GM12878 (cell line): Measurements from ENCODE around the gene KIF12. TPM values are rescaled to one million over a fixed set of nuclear protein-coding genes. Genes with fewer than 3 reads are reported as not detected.

Experiments
- ATAC-seq: fragments of 200-7000 bp; cut with Tn5 transposase; 3 replicates; pipeline ENCODE4 v1.9.1; 2020; ENCODE audit warnings: mild to moderate bottlenecking, moderate library complexity
- BruUV-seq: library from RNA; stranded (reverse); fragments of 400-500 nt; replicated peaks from 2 replicates; lab custom pipeline; 2021; lab: Mats Ljungman, UMichigan
- CTCF ChIA-PET: fragments of 300-600 bp; sonication (Branson Sonifier 250); formaldehyde crosslinking; extraction: SDS; loops from one replicate; lab custom pipeline; 2021; ENCODE audit warnings: inconsistent platforms; lab: Yijun Ruan, JAX
- POLR2A ChIA-PET: fragments of 350-600 bp; formaldehyde crosslinking; extraction: SDS; loops from one replicate; lab custom pipeline; 2021; ENCODE audit warnings: inconsistent platforms; lab: Charles Lee
- RAD21 ChIA-PET: fragments of 300-600 bp; sonication (Branson Sonifier 250); formaldehyde crosslinking; loops from one replicate; lab custom pipeline; 2023; ENCODE audit warnings: antibody characterized with exemption; ENCODE audit not compliant: unreplicated experiment; lab: Charles Lee
- SMC1A ChIA-PET: fragments of 300-600 bp; sonication (Branson Sonifier 250); formaldehyde crosslinking; loops from one replicate; lab custom pipeline; 2023; ENCODE audit not compliant: unreplicated experiment, uncharacterized antibody; lab: Charles Lee
- DNase-seq: peaks from one replicate; pipeline ENCODE4 v3.0.0-alpha.2; 2011; ENCODE audit warnings: low read depth, low spot score
- FAIRE-seq: peaks from 3 replicates; lab custom pipeline; 2011; peaks lifted over from hg19 to GRCh38; lab: Jason Lieb, UNC
- H2AFZ ChIP-seq: 2 replicates; pipeline ENCODE4 v1.6.0; 2011; ENCODE audit warnings: low read depth, low read length, control low read depth; ENCODE audit not compliant: control insufficient read depth
- H3K27ac ChIP-seq: 2 replicates; pipeline ENCODE4 v1.5.1; 2011; ENCODE audit warnings: control low read depth; ENCODE audit not compliant: control insufficient read depth, insufficient read depth
- H3K27me3 ChIP-seq, 2 experiments: replicated peaks in 1 of 2; 2 replicates each; pipeline versions ENCODE4 v1.6.0 to v1.6.1; 2011; ENCODE audit warnings: low read length in 1 of 2; ENCODE audit not compliant: control insufficient read depth in 2 of 2, insufficient read depth in 2 of 2
- H3K36me3 ChIP-seq, 2 experiments: 2 replicates each; pipeline ENCODE4 v1.5.1; 2011; ENCODE audit warnings: low read length in 1 of 2; ENCODE audit not compliant: control insufficient read depth in 2 of 2, insufficient read depth in 2 of 2
- H3K4me1 ChIP-seq: 2 replicates; pipeline ENCODE4 v1.6.1; 2011; ENCODE audit warnings: mild to moderate bottlenecking, low read length, moderate library complexity, mixed read lengths; ENCODE audit not compliant: control insufficient read depth, insufficient read depth
- H3K4me2 ChIP-seq: 2 replicates; pipeline ENCODE4 v1.6.0; 2011; ENCODE audit warnings: control low read depth; ENCODE audit not compliant: control insufficient read depth, insufficient read depth
- H3K4me3 ChIP-seq: fragments of 200-600 bp; sonication (generic); 2 replicates; pipeline ENCODE4 v1.5.1; 2016
- H3K79me2 ChIP-seq: 2 replicates; pipeline ENCODE4 v1.6.0; 2011; ENCODE audit warnings: low read length; ENCODE audit not compliant: control insufficient read depth, insufficient read depth
- H3K9ac ChIP-seq: 2 replicates; pipeline ENCODE4 v1.8.0; 2011; ENCODE audit warnings: low read length, control low read depth, mixed read lengths; ENCODE audit not compliant: control insufficient read depth, insufficient read depth
- H3K9me3 ChIP-seq: replicated peaks from 3 replicates; pipeline ENCODE4 v1.5.1; 2011; ENCODE audit warnings: mild to moderate bottlenecking, low read length; ENCODE audit not compliant: control insufficient read depth, insufficient read depth
- H4K20me1 ChIP-seq: 2 replicates; pipeline ENCODE4 v1.6.0; 2011; ENCODE audit not compliant: control insufficient read depth, insufficient read depth
- ASH2L ChIP-seq: fragments of 300-600, 200-600 bp; sonication (generic); IDR thresholded peaks from 2 replicates; pipeline ENCODE4 v1.6.1; 2017; ENCODE audit warnings: low read depth, mild to moderate bottlenecking, borderline replicate concordance
- DPF2 ChIP-seq: fragments of 450-650 bp; IDR thresholded peaks from 2 replicates; pipeline ENCODE4 v1.6.1; 2017; ENCODE audit warnings: mild to moderate bottlenecking
- HSF1 ChIP-seq: fragments of 150-350 bp; IDR thresholded peaks from 2 replicates; pipeline ENCODE4 v1.6.1; 2014; ENCODE audit warnings: mild to moderate bottlenecking, low read depth, low read length
- IRF5 ChIP-seq: fragments of 450-650 bp; IDR thresholded peaks from 2 replicates; pipeline ENCODE4 v1.6.1; 2017; ENCODE audit warnings: borderline replicate concordance
- KDM1A ChIP-seq: fragments of 200-600 bp; sonication (generic); IDR thresholded peaks from 2 replicates; pipeline ENCODE4 v1.6.1; 2016; ENCODE audit warnings: borderline replicate concordance
- KLF5 ChIP-seq: fragments of 450-650 bp; IDR thresholded peaks from 2 replicates; pipeline ENCODE4 v1.6.1; 2014; ENCODE audit warnings: mild to moderate bottlenecking; ENCODE audit not compliant: partially characterized antibody
- SIN3A ChIP-seq: IDR thresholded peaks from 2 replicates; pipeline ENCODE4 v1.6.1; 2012; ENCODE audit warnings: low read depth, low read length, improper control_type of control experiment
- SMAD5 ChIP-seq: IDR thresholded peaks from 2 replicates; pipeline ENCODE4 v1.6.1; 2016; ENCODE audit warnings: antibody characterized with exemption, low read depth
- SUPT20H ChIP-seq: IDR thresholded peaks from 2 replicates; pipeline ENCODE4 v1.6.1; 2011; ENCODE audit warnings: low read depth, mild to moderate bottlenecking, low read length, moderate library complexity, borderline replicate concordance; ENCODE audit not compliant: control insufficient read depth
- TAF1 ChIP-seq: IDR thresholded peaks from 2 replicates; pipeline ENCODE4 v1.6.1; 2011; ENCODE audit warnings: mild to moderate bottlenecking, low read depth, low read length, borderline replicate concordance
- ZNF207 ChIP-seq: fragments of 450-650 bp; IDR thresholded peaks from 2 replicates; pipeline ENCODE4 v1.6.1; 2014; ENCODE audit warnings: antibody characterized with exemption, mild to moderate bottlenecking, borderline replicate concordance
- ZNF24 ChIP-seq: fragments of 450-650 bp; IDR thresholded peaks from 2 replicates; pipeline ENCODE4 v1.6.1; 2017; ENCODE audit warnings: antibody characterized with exemption, mild to moderate bottlenecking
- ZNF622 ChIP-seq: fragments of 450-650 bp; IDR thresholded peaks from 2 replicates; pipeline ENCODE4 v1.6.1; 2017; ENCODE audit warnings: mild to moderate bottlenecking, inconsistent platforms
- WGBS: methylation state at CpG from one replicate; pipeline ENCODE4 v1.1.6; 2016; ENCODE audit warnings: low lambda C conversion rate; ENCODE audit not compliant: insufficient replicate concordance, insufficient coverage; ENCODE audit errors: missing lambda C conversion rate; 5-methylcytosine and 5-hydroxymethylcytosine counted together
- in situ Hi-C: fragments of 300-500 bp; cut with MboI; formaldehyde crosslinking; loops from 9 replicates; pipeline ENCODE4 v1.14.3; 2018; ENCODE audit warnings: mixed read lengths
- intact Hi-C: fragments of 100-400 bp; cut with micrococcal nuclease; formaldehyde crosslinking; loops from one replicate; pipeline ENCODE4 v1.14.2; 2022; ENCODE audit not compliant: unreplicated experiment
- polyA plus RNA-seq, 11 experiments: library from polyadenylated mRNA; depleted of rRNA in 4 of 11; unstranded in 6 of 11; stranded (reverse) in 5 of 11; fragments of >200 nt; fragmentation: Nextera tagmentation in 4 of 11; fragmentation: Illumina TruSeq in 1 of 11; extraction: Ambion mirVana in 4 of 11; extraction: Trizol in 1 of 11; gene quantifications; 1 replicate in 1 of 11; 2 replicates in 10 of 11; pipeline versions ENCODE4 v1.2.1 to v1.2.3, GENCODE V29; 2011 to 2016; ENCODE audit warnings: inconsistent platforms in 2 of 11, missing spikeins in 2 of 11, low read depth in 1 of 11
- total RNA-seq, 4 experiments: library from RNA; depleted of rRNA in 3 of 4; stranded (reverse); fragments of >200 nt in 3 of 4; fragmentation: Illumina TruSeq in 1 of 4; extraction: Trizol in 1 of 4; gene quantifications; 2 replicates each; pipeline versions ENCODE4 v1.2.1 to v1.2.3, GENCODE V29; 2013 to 2021

Gene KIF12
- total and polyA plus RNA-seq, 10 of the 15 experiments (the other 5 are each of a cell fraction or from before 2014, with no cell fraction given) = not detected

DNA sequence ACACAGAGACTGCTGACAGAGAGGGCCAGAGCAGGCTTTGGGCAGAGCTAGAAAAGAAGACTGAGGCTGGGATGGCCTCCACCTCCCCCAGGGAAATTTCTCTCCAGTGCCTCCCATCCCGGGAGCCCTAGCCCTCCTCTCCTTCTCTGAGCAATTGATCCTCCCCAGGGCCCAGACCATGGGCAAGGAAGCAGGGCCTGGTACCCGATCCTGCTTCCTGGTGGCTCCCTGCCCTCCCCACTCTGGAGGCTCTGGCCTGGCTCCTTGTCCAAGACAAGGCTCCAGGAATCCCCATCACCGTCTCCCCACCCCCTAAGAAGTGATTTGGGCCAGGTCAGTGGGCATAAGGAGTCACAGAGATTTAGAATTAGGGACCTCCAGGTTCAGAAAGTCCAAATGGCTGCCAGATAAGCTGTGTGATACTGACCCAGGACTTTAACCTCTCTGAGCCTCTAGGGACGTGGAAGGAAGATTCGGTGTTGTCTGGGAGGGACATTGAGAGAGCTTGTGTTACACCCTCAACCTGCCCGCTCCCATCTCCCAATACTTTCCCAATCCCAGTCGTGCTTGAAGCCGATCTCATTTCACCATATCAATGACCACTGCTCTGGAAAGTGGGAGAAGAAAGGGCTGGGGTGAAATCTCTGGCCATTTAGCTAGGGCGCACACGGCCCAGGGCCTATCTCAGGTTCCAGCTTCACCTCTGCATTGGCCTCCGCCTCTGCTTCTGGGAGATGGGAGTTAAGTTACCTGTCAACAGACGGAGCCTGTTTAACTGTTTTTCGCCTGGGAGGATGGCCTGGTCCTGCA lies 25.8 kb upstream of the KIF12 start:
- H3K4me1 ChIP-seq = no peaks in the 10 kb centered on the region
- no peak for FAIRE-seq
- CTCF ChIA-PET = no interaction called here
- no peaks in the 10 kb centered on the region for H3K36me3 ChIP-seq
- no peak for ATAC-seq
- H2AFZ ChIP-seq = no peak overlapping the region
- RAD21 ChIA-PET = no interaction called here
- 24% methylated on average over 13 of the region's 13 CpGs for WGBS
- no peak overlapping the region for H3K4me3 ChIP-seq
- no peak overlapping the region for H3K9ac ChIP-seq
- POLR2A ChIA-PET = no interaction called here
- no peaks in the 10 kb centered on the region; a peak in 1 of 4 replicates for H3K27me3 ChIP-seq
- in situ Hi-C loops = no loop called here
- no peak for TF ChIP-seq DPF2
- no peak for TF ChIP-seq IRF5
- TF ChIP-seq ASH2L = no peak
- no peak for TF ChIP-seq TAF1
- TF ChIP-seq SUPT20H = no peak
- no peak for TF ChIP-seq SMAD5
- no peak for TF ChIP-seq KLF5
- TF ChIP-seq ZNF24 = no peak
- TF ChIP-seq ZNF207 = no peak
- TF ChIP-seq HSF1 = no peak
- no peak for TF ChIP-seq SIN3A
- no peak for TF ChIP-seq KDM1A
- no peak for TF ChIP-seq ZNF622
- TF ChIP-seq, all 136 proteins: peak for 0
- SMC1A ChIA-PET = no interaction called here
- Histone ChIP-seq H3K27ac (no peak overlapping the region), H3K9me3 (no peaks in the 10 kb centered on the region), H3K79me2 (no peaks in the 10 kb centered on the region), H4K20me1 (no peaks in the 10 kb centered on the region), H3K4me2 (no peak overlapping the region)
- no peak for DNase-seq
- intact Hi-C loops = no loop called here
- BruUV-seq = no TSS peak
